GM12865 (cell line): ENCODE results near the gene NUP93.

ENCODE experiments used
- DNase-seq: peaks from one replicate; pipeline ENCODE4 v3.0.0; 2010; ENCODE audit warnings: low read depth
- H3K4me3 ChIP-seq: 2 replicates; pipeline ENCODE4 v1.5.1; 2011; ENCODE audit warnings: mild to moderate bottlenecking, low read depth, low read length, control low read depth
- CTCF ChIP-seq: IDR thresholded peaks from 2 replicates; pipeline ENCODE4 v1.5.1; 2011; ENCODE audit warnings: low read length, control low read depth, low read depth, inconsistent platforms; ENCODE audit not compliant: insufficient read depth; ENCODE audit errors: missing control alignments

NUP93 gene

GRCh38 chr16:56684926-56685590 is 44.9 kb upstream of the NUP93 start:
- no peak for DNase-seq
- no peak overlapping the region for H3K4me3 ChIP-seq
- no peak for TF ChIP-seq CTCF

- no peak overlapping the region for H3K4me3 ChIP-seq
- DNase-seq, result no peak
- no peak for TF ChIP-seq CTCF
Observed at GRCh38 chr16:56686758-56687157, 43.2 kb upstream of the NUP93 start.

GRCh38 chr16:56688762-56689161 is 41.2 kb upstream of the NUP93 start:
- no peak for DNase-seq
- TF ChIP-seq CTCF, result no peak
- H3K4me3 ChIP-seq, result no peak overlapping the region

GRCh38 chr16:56689171-56689570 is 40.8 kb upstream of the NUP93 start:
- TF ChIP-seq CTCF, result no peak
- no peak overlapping the region for H3K4me3 ChIP-seq

GRCh38 chr16:56690420-56691122 is 39.4 kb upstream of the NUP93 start:
- no peak overlapping the region for H3K4me3 ChIP-seq
- no peak for TF ChIP-seq CTCF
- DNase-seq, result no peak

More at GRCh38 chr16:56689171-56689570, 40.8 kb upstream of the NUP93 start:
- no peak for DNase-seq

GRCh38 chr16:56691885-56692284 is 38.0 kb upstream of the NUP93 start:
- TF ChIP-seq CTCF, result no peak
- no peak for DNase-seq
- H3K4me3 ChIP-seq, result no peak overlapping the region
